CD4-positive, alpha-beta T cell (primary cell): ENCODE results near the gene NLRP14. TPM values are rescaled to one million over a fixed set of nuclear protein-coding genes. Genes with fewer than 3 reads are reported as not detected.

Source experiments
- ATAC-seq: fragments of 200-7000 bp; cut with Tn5 transposase; one replicate; pipeline ENCODE4 v1.10.0; 2022; ENCODE audit warnings: mild to moderate bottlenecking; ENCODE audit not compliant: poor library complexity
- CTCF ChIA-PET: fragments of 350-600 bp; sonication (Branson Sonifier 250); formaldehyde crosslinking; loops from one replicate; lab custom pipeline; 2021; ENCODE audit warnings: antibody characterized with exemption, inconsistent platforms; lab: Charles Lee
- POLR2A ChIA-PET: fragments of 350-600 bp; sonication (Branson Sonifier 250); formaldehyde crosslinking; loops from one replicate; lab custom pipeline; 2021; ENCODE audit warnings: antibody characterized with exemption, inconsistent platforms; lab: Charles Lee
- DNase-seq, 14 experiments: peaks; one replicate each; pipeline ENCODE4 v3.0.0-alpha.2; 2013 to 2020; ENCODE audit warnings: mixed read lengths in 2 of 14
- H3K27ac ChIP-seq, 2 donors: one replicate each; pipeline versions ENCODE4 v1.5.1 to v1.7.0; 2013; ENCODE audit warnings: low read length in 2 of 2, low read depth in 1 of 2, mild to moderate bottlenecking in 1 of 2
- H3K27me3 ChIP-seq, 2 experiments: 1 replicate in 1 of 2; 2 replicates in 1 of 2; pipeline versions ENCODE4 v1.6.1 to v1.7.0; 2013; ENCODE audit warnings: low read length in 2 of 2, control low read depth in 1 of 2, mild to moderate bottlenecking in 1 of 2, moderate library complexity in 1 of 2; ENCODE audit not compliant: insufficient read depth in 2 of 2, control insufficient read depth in 1 of 2
- H3K36me3 ChIP-seq: one replicate; pipeline ENCODE4 v1.6.1; 2013; ENCODE audit warnings: low read length, control low read depth; ENCODE audit not compliant: insufficient read depth
- H3K4me1 ChIP-seq: one replicate; pipeline ENCODE4 v1.6.1; 2013; ENCODE audit warnings: low read length, control low read depth; ENCODE audit not compliant: insufficient read depth
- H3K4me3 ChIP-seq: one replicate; pipeline ENCODE4 v1.5.1; 2013; ENCODE audit warnings: mild to moderate bottlenecking, low read length, moderate library complexity
- H3K9me3 ChIP-seq, 2 experiments: 1 replicate in 1 of 2; 2 replicates in 1 of 2; pipeline versions ENCODE4 v1.6.1 to v1.7.0; 2013; ENCODE audit warnings: low read length in 2 of 2, mild to moderate bottlenecking in 2 of 2, control low read depth in 1 of 2, moderate library complexity in 1 of 2; ENCODE audit not compliant: control insufficient read depth in 1 of 2, insufficient read depth in 1 of 2
- H3K27ac Mint-ChIP-seq: one replicate; pipeline ENCODE4 v1.8.0; 2020; ENCODE audit warnings: mixed read lengths
- H3K27me3 Mint-ChIP-seq: one replicate; pipeline ENCODE4 v1.8.0; 2021; ENCODE audit warnings: mixed read lengths
- H3K36me3 Mint-ChIP-seq: one replicate; pipeline ENCODE4 v1.8.0; 2021; ENCODE audit warnings: low read depth, mixed read lengths
- H3K4me1 Mint-ChIP-seq: one replicate; pipeline ENCODE4 v1.8.0; 2021; ENCODE audit warnings: low read depth, mixed read lengths
- H3K4me3 Mint-ChIP-seq: one replicate; pipeline ENCODE4 v1.8.0; 2020; ENCODE audit warnings: mild to moderate bottlenecking, mixed read lengths
- H3K9me3 Mint-ChIP-seq: one replicate; pipeline ENCODE4 v1.8.0; 2020; ENCODE audit warnings: mixed read lengths
- CTCF ChIP-seq: fragments of 200-600 bp; IDR thresholded peaks from one replicate; pipeline ENCODE4 v1.8.0; 2022; ENCODE audit warnings: antibody characterized with exemption, mild to moderate bottlenecking
- intact Hi-C, 2 experiments: fragments of 100-400 bp; cut with DNase I in 1 of 2; cut with micrococcal nuclease in 1 of 2; formaldehyde crosslinking; loops; one replicate each; pipeline versions ENCODE4 v1.15.1 to v1.9.0; 2023 to 2025; cut with DNase I, micrococcal nuclease
- total RNA-seq, 174 experiments: library from RNA in 2 of 174; stranded (reverse) in 2 of 174; gene quantifications; one replicate each; pipeline ENCODE4 v1.2.3 and lab custom pipeline; 2021 to 2026

The NLRP14 gene
- total RNA-seq, 2 experiments from 2014 or later = 0.05 TPM; not detected in 1

GRCh38 chr11:7116370-7116769 lies 96.1 kb downstream of the NLRP14 start:
- H3K36me3 ChIP-seq = no peaks in the 10 kb centered on the region
- no peaks in the 10 kb centered on the region for H3K9me3 Mint-ChIP-seq
- ATAC-seq = no peak
- no peaks in the 10 kb centered on the region for H3K4me1 ChIP-seq
- no peaks in the 10 kb centered on the region for H3K9me3 ChIP-seq
- H3K4me3 ChIP-seq = no peak overlapping the region
- no peak for TF ChIP-seq CTCF
- intact Hi-C loops = no loop called here
- H3K36me3 Mint-ChIP-seq = no peaks in the 10 kb centered on the region
- peaks cover 4 to 16% of the 10 kb centered on the region in 2 experiments for H3K27me3 ChIP-seq
- no peak overlapping the region for H3K27ac Mint-ChIP-seq
- DNase-seq = no peak
- ChIA-PET POLR2A (no interaction called here), CTCF (no interaction called here)
- no peaks in the 10 kb centered on the region for H3K4me1 Mint-ChIP-seq
- no peak overlapping the region for H3K4me3 Mint-ChIP-seq
- no peak overlapping the region for H3K27ac ChIP-seq
- peaks cover 36% of the 10 kb centered on the region for H3K27me3 Mint-ChIP-seq

Other genes starting within 250 kb of the NLRP14 start
- gene OR2AG2, start 248.5 kb upstream of the NLRP14 start, total RNA-seq = under 1 TPM in 1 of 2 experiments, not detected in 1; 0.06 TPM
- not detected for gene OR2AG1, start 237.5 kb upstream of the NLRP14 start, total RNA-seq
- gene OR6A2, start 220.8 kb upstream of the NLRP14 start, total RNA-seq = not detected
- gene OR10A5, start 174.8 kb upstream of the NLRP14 start, total RNA-seq = not detected
- not detected for gene OR10A2, start 157.4 kb upstream of the NLRP14 start, total RNA-seq
- gene OR10A4, start 143.9 kb upstream of the NLRP14 start, total RNA-seq = not detected
- gene OR2D2, start 128.0 kb upstream of the NLRP14 start, total RNA-seq = not detected
- gene OR2D3, start 99.5 kb upstream of the NLRP14 start, total RNA-seq = not detected
- 1 to 10 TPM in 1 of 2 experiments, under 1 TPM in 1; 0.87 to 1.1 TPM for gene ZNF215, start 94.1 kb upstream of the NLRP14 start, total RNA-seq
- gene ZNF214, start 133 bp upstream of the NLRP14 start, total RNA-seq = not detected
- gene RBMXL2, start 68.5 kb downstream of the NLRP14 start, total RNA-seq = under 1 TPM in 1 of 2 experiments, not detected in 1; 0.14 TPM
- gene SYT9, start 231.4 kb downstream of the NLRP14 start, total RNA-seq = not detected